GM10248 (cell line): ENCODE measurements around the gene RPUSD1.
"Not testable (repeated sequence)": the region's sequence is repeated elsewhere in the genome, so short reads cannot be mapped to it uniquely, and the experiment has no call there.

Experiments
- CTCF ChIA-PET: fragments of 300-600 bp; sonication (Branson Sonifier 250); formaldehyde crosslinking; extraction: SDS; loops from one replicate; lab custom pipeline; 2021; ENCODE audit warnings: antibody characterized with exemption; lab: Yijun Ruan, JAX
- POLR2A ChIA-PET: fragments of 350-650 bp; sonication (Branson Sonifier 250); formaldehyde crosslinking; extraction: SDS; loops from one replicate; lab custom pipeline; 2020; ENCODE audit warnings: antibody characterized with exemption; lab: Yijun Ruan, JAX
- DNase-seq: peaks from one replicate; pipeline ENCODE4 v3.0.0; 2012; ENCODE audit errors: extremely low spot score
- CTCF ChIP-seq: IDR thresholded peaks from 2 replicates; pipeline ENCODE4 v1.5.1; 2012; ENCODE audit warnings: mild to moderate bottlenecking, low read depth; ENCODE audit errors: extremely low read depth, missing control alignments, control extremely low read depth

The RPUSD1 gene

GRCh38 chr16:825341-826061 is 37.3 kb upstream of the RPUSD1 start:
- POLR2A ChIA-PET, result no interaction called here
- CTCF ChIA-PET, result no interaction called here
- DNase-seq, result no peak
- no peak for TF ChIP-seq CTCF

- DNase-seq, result no peak
- CTCF ChIA-PET, result no interaction called here
- POLR2A ChIA-PET, result no interaction called here
- no peak for TF ChIP-seq CTCF
Observed at GRCh38 chr16:824601-825000, 36.4 kb upstream of the RPUSD1 start.

GRCh38 chr16:824194-824593 is 36.0 kb upstream of the RPUSD1 start:
- no peak for DNase-seq
- ChIA-PET POLR2A (no interaction called here), CTCF (no interaction called here)
- no peak for TF ChIP-seq CTCF

- no peak for DNase-seq
- ChIA-PET POLR2A (no interaction called here), CTCF (no interaction called here)
- no peak for TF ChIP-seq CTCF
Observed at GRCh38 chr16:822909-823297, 34.7 kb upstream of the RPUSD1 start.

GRCh38 chr16:822174-822908 is 34.2 kb upstream of the RPUSD1 start:
- ChIA-PET CTCF (no interaction called here), POLR2A (no interaction called here)
- TF ChIP-seq CTCF, result no peak
- DNase-seq, result no peak

- no peak for DNase-seq
- CTCF ChIA-PET, result no interaction called here
- POLR2A ChIA-PET, result no interaction called here
- TF ChIP-seq CTCF, result no peak
Observed at GRCh38 chr16:821751-822150, 33.6 kb upstream of the RPUSD1 start.

GRCh38 chr16:820748-821147 is 32.6 kb upstream of the RPUSD1 start:
- ChIA-PET POLR2A (no interaction called here), CTCF (no interaction called here)
- no peak for DNase-seq
- no peak for TF ChIP-seq CTCF

- POLR2A ChIA-PET, DNase-seq: not testable (repeated sequence)
- CTCF ChIA-PET, result interaction anchor here (1.0 kb wide), 1 partner anchor 29 kb away, joined by 3 read pairs; no protein-coding TSS in a partner anchor
Observed at GRCh38 chr16:820044-820408, 31.8 kb upstream of the RPUSD1 start.
